ENCODE results near the gene FCRL2. TPM values are rescaled to one million over a fixed set of nuclear protein-coding genes. Genes with fewer than 3 reads are reported as not detected.

The FCRL2 gene
- total RNA-seq, 1 donor from 2014 or later = not detected

DNA sequence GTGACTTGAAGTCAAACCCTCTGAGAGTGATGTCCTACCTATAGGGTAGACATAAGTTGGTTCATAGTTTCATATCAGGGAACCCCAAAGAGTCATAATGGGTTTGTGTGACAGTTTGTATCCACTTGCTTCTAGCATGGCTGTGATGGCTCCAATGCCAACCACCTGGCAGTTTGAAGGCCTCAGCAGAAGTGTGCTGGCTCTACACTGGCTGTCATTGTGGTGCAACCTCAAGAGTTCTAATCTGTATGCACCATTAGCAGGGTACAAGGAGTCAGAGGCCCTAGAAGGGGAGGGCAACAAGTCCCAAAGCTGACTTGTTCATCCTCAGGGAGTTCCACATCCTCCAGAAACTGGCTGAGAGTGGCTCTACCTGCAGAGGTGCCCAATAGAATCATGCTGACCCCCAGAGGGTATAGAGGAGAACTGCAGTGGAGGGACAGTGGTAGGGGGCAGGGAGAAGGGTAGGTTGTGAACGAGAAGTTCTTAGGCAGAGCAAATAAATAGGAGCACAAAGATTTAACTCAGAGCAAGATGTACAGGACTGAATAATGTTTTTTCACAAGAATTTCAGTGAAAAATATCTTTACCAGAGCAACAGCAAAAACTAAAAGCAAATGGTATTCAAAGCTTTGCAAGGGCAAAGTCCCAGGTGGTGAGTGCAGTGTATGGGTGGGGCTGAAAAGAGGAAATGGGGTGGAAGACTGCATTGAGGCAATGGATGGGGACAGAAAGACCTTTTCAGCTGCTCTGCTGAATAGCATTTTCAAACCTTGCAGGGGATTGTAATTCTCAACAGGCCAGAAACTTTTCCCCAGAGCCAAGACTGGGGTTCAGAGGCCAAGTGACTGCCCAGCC lies 3.2 kb downstream of the FCRL2 start:
- H3K36me3 Mint-ChIP-seq (ENCODE audit: unreplicated experiment) = no peaks in the 10 kb centered on the region
- H3K27ac Mint-ChIP-seq (ENCODE audit: unreplicated experiment) = no peak overlapping the region
- no peaks in the 10 kb centered on the region for H3K27me3 Mint-ChIP-seq (ENCODE audit: unreplicated experiment)
- H3K4me3 Mint-ChIP-seq (ENCODE audit: unreplicated experiment) = no peak overlapping the region
- no peaks in the 10 kb centered on the region for H3K9me3 Mint-ChIP-seq (ENCODE audit: unreplicated experiment)
- TF ChIP-seq, protein P1, sequence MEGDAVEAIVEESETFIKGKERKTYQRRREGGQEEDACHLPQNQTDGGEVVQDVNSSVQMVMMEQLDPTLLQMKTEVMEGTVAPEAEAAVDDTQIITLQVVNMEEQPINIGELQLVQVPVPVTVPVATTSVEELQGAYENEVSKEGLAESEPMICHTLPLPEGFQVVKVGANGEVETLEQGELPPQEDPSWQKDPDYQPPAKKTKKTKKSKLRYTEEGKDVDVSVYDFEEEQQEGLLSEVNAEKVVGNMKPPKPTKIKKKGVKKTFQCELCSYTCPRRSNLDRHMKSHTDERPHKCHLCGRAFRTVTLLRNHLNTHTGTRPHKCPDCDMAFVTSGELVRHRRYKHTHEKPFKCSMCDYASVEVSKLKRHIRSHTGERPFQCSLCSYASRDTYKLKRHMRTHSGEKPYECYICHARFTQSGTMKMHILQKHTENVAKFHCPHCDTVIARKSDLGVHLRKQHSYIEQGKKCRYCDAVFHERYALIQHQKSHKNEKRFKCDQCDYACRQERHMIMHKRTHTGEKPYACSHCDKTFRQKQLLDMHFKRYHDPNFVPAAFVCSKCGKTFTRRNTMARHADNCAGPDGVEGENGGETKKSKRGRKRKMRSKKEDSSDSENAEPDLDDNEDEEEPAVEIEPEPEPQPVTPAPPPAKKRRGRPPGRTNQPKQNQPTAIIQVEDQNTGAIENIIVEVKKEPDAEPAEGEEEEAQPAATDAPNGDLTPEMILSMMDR (IDR thresholded peaks at IDR 0.05; ENCODE audit: partially characterized antibody, unreplicated experiment) = no peak
- DNase-seq = no peak
- no peaks in the 10 kb centered on the region for H3K4me1 Mint-ChIP-seq (ENCODE audit: low read depth, unreplicated experiment)

DNA sequence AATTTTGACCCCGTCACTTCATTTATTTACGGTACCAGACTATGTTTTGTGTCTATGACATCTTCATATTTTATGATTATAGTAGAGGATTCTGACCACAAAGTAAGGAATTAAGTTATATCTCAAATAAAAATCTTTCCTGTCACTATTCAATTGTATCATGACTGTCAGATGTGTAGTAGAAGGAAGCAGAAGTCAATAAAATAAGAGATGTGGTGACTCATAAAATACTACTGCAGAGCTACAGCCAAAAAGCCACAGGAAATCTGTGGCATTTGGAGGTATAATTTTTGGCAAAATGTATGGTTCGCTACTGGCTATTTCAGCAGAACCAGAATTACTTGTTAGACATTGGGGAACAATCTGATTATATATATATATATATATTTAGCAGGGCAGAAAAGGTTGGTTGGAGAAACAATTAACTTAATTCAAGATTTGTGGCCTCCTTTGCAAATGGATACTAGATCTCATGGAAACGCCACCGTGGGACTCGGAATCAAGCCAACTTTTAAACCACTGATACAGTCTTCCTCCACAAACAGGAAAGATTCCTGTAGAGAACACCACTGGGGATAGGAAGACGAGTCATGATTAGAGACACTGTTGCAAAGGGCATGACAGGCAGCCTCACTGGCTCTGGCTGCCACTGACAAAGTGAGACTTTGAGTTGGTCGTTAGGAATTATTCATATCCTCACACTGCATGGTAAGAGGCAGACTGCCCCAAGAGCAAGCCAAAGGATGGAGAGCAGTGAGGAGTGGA lies 5.1 kb downstream of the FCRL2 start:
- DNase-seq = no peak
- H3K9me3 Mint-ChIP-seq (ENCODE audit: unreplicated experiment) = no peaks in the 10 kb centered on the region
- no peak overlapping the region for H3K27ac Mint-ChIP-seq (ENCODE audit: unreplicated experiment)
- H3K4me3 Mint-ChIP-seq (ENCODE audit: unreplicated experiment) = no peak overlapping the region
- no peaks in the 10 kb centered on the region for H3K4me1 Mint-ChIP-seq (ENCODE audit: low read depth, unreplicated experiment)
- H3K36me3 Mint-ChIP-seq (ENCODE audit: unreplicated experiment) = no peaks in the 10 kb centered on the region
- TF ChIP-seq, protein P1 (IDR thresholded peaks at IDR 0.05; ENCODE audit: partially characterized antibody, unreplicated experiment) = no peak
- H3K27me3 Mint-ChIP-seq (ENCODE audit: unreplicated experiment) = no peaks in the 10 kb centered on the region

DNA sequence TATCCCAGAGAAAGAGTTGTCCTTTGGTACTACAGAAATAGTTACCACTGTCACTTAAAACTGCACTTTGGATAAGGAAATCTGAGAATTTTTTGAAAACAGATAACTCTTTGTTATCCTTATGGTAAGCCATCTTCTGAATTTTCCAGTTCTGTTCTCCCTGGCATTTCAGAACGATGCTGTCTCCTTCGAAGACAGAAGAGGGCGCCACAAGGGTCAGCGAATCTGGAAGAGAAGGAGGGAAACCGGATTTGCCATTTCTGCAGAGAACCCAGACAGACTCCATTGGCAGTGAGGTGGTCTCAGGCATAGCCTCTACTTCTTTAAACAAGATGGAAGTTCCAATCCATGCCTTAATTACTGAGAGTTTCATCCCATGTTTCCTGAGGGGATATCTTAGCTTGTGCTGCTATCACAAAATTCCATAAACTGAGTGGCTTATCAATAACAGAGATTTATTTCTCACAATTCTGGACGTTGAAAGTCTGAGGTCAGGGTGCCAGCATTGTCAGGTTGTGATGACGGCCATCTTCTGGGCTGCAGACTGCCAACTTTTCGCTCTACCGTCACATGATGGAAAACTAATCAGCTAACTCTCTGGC lies 6.4 kb downstream of the FCRL2 start:
- no peak for DNase-seq
- no peaks in the 10 kb centered on the region for H3K4me1 Mint-ChIP-seq (ENCODE audit: low read depth, unreplicated experiment)
- no peaks in the 10 kb centered on the region for H3K27me3 Mint-ChIP-seq (ENCODE audit: unreplicated experiment)
- no peaks in the 10 kb centered on the region for H3K9me3 Mint-ChIP-seq (ENCODE audit: unreplicated experiment)
- H3K27ac Mint-ChIP-seq (ENCODE audit: unreplicated experiment) = no peak overlapping the region
- H3K36me3 Mint-ChIP-seq (ENCODE audit: unreplicated experiment) = no peaks in the 10 kb centered on the region
- no peak overlapping the region for H3K4me3 Mint-ChIP-seq (ENCODE audit: unreplicated experiment)
- TF ChIP-seq, protein P1 (IDR thresholded peaks at IDR 0.05; ENCODE audit: partially characterized antibody, unreplicated experiment) = peak; percentile 17

DNA sequence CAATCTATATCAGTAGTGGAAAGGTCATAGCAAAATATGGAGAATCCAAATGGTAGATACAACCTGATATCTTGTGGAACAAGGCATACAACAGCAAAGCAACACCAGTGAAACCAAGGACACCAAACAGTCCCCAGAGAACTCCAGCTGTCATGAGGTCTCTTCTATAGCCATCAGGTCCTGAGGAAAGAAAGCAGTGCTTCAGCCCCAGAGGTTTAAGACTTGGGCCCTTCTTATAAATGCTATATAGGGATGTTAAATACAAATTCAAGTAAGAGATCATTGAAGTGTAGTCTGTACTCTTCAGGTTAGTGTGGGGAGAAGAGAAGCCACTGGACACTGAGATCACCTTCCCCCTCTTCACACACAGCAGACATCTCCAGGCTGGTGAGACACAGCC lies 10.1 kb downstream of the FCRL2 start:
- DNase-seq = no peak
- no peaks in the 10 kb centered on the region for H3K9me3 Mint-ChIP-seq (ENCODE audit: unreplicated experiment)
- no peaks in the 10 kb centered on the region for H3K4me1 Mint-ChIP-seq (ENCODE audit: low read depth, unreplicated experiment)
- no peaks in the 10 kb centered on the region for H3K27me3 Mint-ChIP-seq (ENCODE audit: unreplicated experiment)
- H3K4me3 Mint-ChIP-seq (ENCODE audit: unreplicated experiment) = no peak overlapping the region
- no peak overlapping the region for H3K27ac Mint-ChIP-seq (ENCODE audit: unreplicated experiment)
- TF ChIP-seq, protein P1 (IDR thresholded peaks at IDR 0.05; ENCODE audit: partially characterized antibody, unreplicated experiment) = no peak
- H3K36me3 Mint-ChIP-seq (ENCODE audit: unreplicated experiment) = no peaks in the 10 kb centered on the region

Measured in glutamatergic neuron (in vitro differentiated cells).